GM12878 (cell line): Measurements from ENCODE around the gene CNKSR3.

ENCODE experiments used
- ASH2L ChIP-seq: fragments of 300-600, 200-600 bp; sonication (generic); IDR thresholded peaks from 2 replicates; pipeline ENCODE4 v1.6.1; 2017; ENCODE audit warnings: low read depth, mild to moderate bottlenecking, borderline replicate concordance
- BACH1 ChIP-seq: fragments of 450-650 bp; IDR thresholded peaks from 2 replicates; pipeline ENCODE4 v1.6.1; 2017; ENCODE audit warnings: mild to moderate bottlenecking, borderline replicate concordance
- BCLAF1 ChIP-seq: fragments of 450-650 bp; IDR thresholded peaks from 2 replicates; pipeline ENCODE4 v1.6.1; 2017; ENCODE audit warnings: antibody characterized with exemption, mild to moderate bottlenecking, moderate library complexity
- BHLHE40 ChIP-seq, 2 experiments: fragments of 450-650 bp in 1 of 2; IDR thresholded peaks; 2 replicates each; pipeline ENCODE4 v1.6.1; 2011 to 2017; ENCODE audit warnings: low read depth in 2 of 2, borderline replicate concordance in 1 of 2, improper control_type of control experiment in 1 of 2, low read length in 1 of 2, mild to moderate bottlenecking in 1 of 2
- CTCF ChIP-seq, 3 experiments: IDR thresholded peaks in 2 of 3; conservative IDR thresholded peaks in 1 of 3; 2 replicates each; pipeline ENCODE4 v1.5.1; 2011; ENCODE audit warnings: low read depth in 3 of 3, low read length in 3 of 3, mild to moderate bottlenecking in 3 of 3, control low read depth in 2 of 3, moderate library complexity in 2 of 3, inconsistent platforms in 1 of 3, mixed read lengths in 1 of 3; ENCODE audit not compliant: control insufficient read depth in 2 of 3, insufficient read depth in 1 of 3; ENCODE audit errors: extremely low read depth in 1 of 3
- CUX1 ChIP-seq: IDR thresholded peaks from 2 replicates; pipeline ENCODE4 v1.6.1; 2012; ENCODE audit warnings: improper control_type of control experiment, low read depth, low read length; ENCODE audit not compliant: insufficient replicate concordance
- EP300 ChIP-seq, 2 experiments: fragments of 150-350 bp in 1 of 2; IDR thresholded peaks; 2 replicates each; pipeline ENCODE4 v1.6.1; 2011 to 2012; ENCODE audit warnings: low read depth in 2 of 2, low read length in 2 of 2, borderline replicate concordance in 1 of 2, improper control_type of control experiment in 1 of 2, inconsistent platforms in 1 of 2; ENCODE audit not compliant: control insufficient read depth in 1 of 2
- FOS ChIP-seq: IDR thresholded peaks from 3 replicates; pipeline ENCODE4 v1.6.1; 2011; ENCODE audit warnings: borderline replicate concordance; ENCODE audit not compliant: insufficient read length; ENCODE audit errors: extremely low read depth
- KDM1A ChIP-seq: fragments of 200-600 bp; sonication (generic); IDR thresholded peaks from 2 replicates; pipeline ENCODE4 v1.6.1; 2016; ENCODE audit warnings: borderline replicate concordance
- PAX5 ChIP-seq: IDR thresholded peaks from 2 replicates; pipeline ENCODE4 v1.6.1; 2011; ENCODE audit warnings: low read depth, low read length, borderline replicate concordance
- POLR2A ChIP-seq: IDR thresholded peaks from 2 replicates; pipeline ENCODE4 v1.6.1; 2011; ENCODE audit warnings: low read depth, mild to moderate bottlenecking, low read length
- POLR2AphosphoS5 ChIP-seq: IDR thresholded peaks from 2 replicates; pipeline ENCODE4 v1.6.1; 2011; ENCODE audit warnings: mild to moderate bottlenecking, low read length, inconsistent platforms
- ZNF207 ChIP-seq: fragments of 450-650 bp; IDR thresholded peaks from 2 replicates; pipeline ENCODE4 v1.6.1; 2014; ENCODE audit warnings: antibody characterized with exemption, mild to moderate bottlenecking, borderline replicate concordance
- ZZZ3 ChIP-seq: IDR thresholded peaks from 2 replicates; pipeline ENCODE4 v1.6.1; 2011; ENCODE audit warnings: low read depth; ENCODE audit not compliant: control insufficient read depth, insufficient read length

GRCh38 chr6:154345811-154346210 is 164.7 kb downstream of the CNKSR3 start:
- no peak for TF ChIP-seq EP300 (IDR thresholded peaks at IDR 0.05; ENCODE audit: borderline replicate concordance in 1 of 2, control insufficient read depth in 1 of 2, low read depth in 2 of 2, low read length in 2 of 2)
- no peak for TF ChIP-seq POLR2AphosphoS5
- TF ChIP-seq BACH1, result no peak
- TF ChIP-seq ZZZ3, result no peak
- no peak for TF ChIP-seq BCLAF1
- TF ChIP-seq POLR2A, result no peak
- TF ChIP-seq CTCF (IDR thresholded peaks at IDR 0.05 in 2 of 3, conservative IDR thresholded peaks at IDR 0.05 in 1 of 3; ENCODE audit: control insufficient read depth in 2 of 3, extremely low read depth in 1 of 3, insufficient read depth in 1 of 3, low read depth in 3 of 3, low read length in 3 of 3), result no peak
- no peak for TF ChIP-seq CUX1
- TF ChIP-seq BHLHE40 (IDR thresholded peaks at IDR 0.05; ENCODE audit: borderline replicate concordance in 1 of 2, low read depth in 2 of 2, low read length in 1 of 2), result no peak
- no peak for TF ChIP-seq ZNF207
- TF ChIP-seq ASH2L, result no peak
- no peak for TF ChIP-seq KDM1A
- no peak for TF ChIP-seq PAX5
- no peak for TF ChIP-seq FOS
